HG03469 (cell line): ENCODE results near the gene YEATS2.
"Not testable (repeated sequence)": the region's sequence is repeated elsewhere in the genome, so short reads cannot be mapped to it uniquely, and the experiment has no call there.

Experiments
- ATAC-seq: cut with Tn5 transposase; IDR thresholded peaks from one replicate; pipeline ENCODE4 v1.9.1; 2021; ENCODE audit warnings: mild to moderate bottlenecking, moderate library complexity, moderate number of reproducible peaks; ENCODE audit not compliant: unreplicated experiment

YEATS2 gene

DNA sequence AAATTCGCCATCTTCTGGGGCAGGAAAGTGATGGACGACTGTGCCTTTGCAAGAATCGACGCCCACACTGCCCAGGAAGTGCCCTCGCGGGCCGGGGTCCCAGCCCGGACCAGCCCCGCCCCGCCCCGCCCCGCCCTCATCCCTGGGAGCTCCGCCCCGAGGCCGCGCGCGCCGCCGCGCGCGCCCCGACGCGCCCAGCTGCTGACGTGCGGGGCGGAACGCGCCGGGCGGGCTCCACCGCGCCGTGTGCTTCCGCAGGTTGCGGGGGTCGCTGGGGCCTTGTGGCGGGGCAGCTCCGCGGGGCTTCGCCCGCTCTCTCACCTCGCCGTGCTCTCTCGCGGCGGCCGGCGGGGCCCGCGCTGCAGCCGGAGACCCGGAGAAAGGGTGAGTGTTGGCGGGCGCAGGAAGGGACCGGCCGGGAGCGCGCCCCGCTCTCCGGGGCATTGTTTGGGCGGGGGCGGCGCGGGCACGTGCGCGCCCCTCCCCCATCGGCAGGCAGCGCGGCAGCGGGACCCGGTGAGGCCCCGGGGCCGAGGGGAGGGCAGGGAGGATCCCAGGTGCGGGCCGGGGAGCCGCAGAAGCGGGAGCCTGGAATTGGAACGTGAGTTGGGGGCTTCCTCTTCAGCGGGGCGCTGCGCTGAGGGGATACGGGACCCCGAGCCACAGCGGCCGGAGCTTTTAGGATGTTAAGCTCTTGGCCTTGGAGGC lies at the start of gene YEATS2:
YEATS2 (plus strand) TSS at position 188 of the 708 bp plus-strand sequence. CDS start 17,366 bp downstream, outside the sequence.
- peak; percentile 57 for ATAC-seq

DNA sequence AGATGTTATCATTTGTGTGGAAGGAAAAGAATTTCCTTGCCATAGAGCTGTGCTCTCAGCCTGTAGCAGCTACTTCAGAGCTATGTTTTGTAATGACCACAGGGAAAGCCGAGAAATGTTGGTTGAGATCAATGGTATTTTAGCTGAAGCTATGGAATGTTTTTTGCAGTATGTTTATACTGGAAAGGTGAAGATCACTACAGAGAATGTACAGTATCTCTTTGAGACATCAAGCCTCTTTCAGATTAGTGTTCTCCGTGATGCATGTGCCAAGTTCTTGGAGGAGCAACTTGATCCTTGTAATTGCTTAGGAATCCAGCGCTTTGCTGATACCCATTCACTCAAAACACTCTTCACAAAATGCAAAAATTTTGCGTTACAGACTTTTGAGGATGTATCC lies 47.0 kb upstream of the YEATS2 start:
- no peak for ATAC-seq

DNA sequence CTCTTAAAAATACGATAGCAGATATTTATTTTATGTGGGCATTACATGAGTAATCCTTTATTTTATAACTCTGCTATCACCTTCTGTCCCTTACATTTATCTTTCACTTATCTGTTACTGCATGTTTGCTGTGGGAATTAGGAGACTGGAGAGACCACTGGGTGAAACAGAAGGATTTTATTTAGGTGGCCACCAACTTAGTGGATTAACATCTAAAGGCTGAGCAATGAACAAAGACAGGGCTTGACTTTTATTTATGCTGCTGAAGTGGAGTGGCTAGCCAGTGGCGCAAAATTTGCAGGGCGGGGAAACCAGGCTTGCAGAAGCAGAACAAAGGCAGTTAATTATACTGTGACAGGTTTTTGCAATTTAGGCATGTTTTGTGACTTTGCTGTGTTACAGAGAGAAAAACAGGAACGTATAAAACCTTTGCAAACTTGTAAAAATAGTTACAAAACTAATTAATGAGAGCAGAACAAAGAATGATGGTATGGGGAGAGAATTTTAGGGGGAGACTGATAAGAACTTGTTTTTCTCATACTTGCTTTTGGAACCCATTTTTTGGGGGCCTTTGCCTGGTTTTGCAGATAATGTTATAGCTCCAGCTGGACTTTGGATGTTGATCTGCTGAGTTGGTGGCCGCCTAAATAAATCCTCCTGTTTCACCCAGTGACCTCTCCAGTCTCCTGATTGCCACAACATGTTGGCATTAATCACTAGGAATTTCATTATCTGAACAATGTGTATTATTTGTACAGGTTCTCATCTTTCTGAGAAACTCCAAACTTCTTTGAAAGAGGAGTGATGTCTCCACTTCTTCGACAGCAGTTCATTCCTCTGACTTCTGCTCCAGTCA lies 44.2 kb upstream of the YEATS2 start:
- no peak for ATAC-seq

DNA sequence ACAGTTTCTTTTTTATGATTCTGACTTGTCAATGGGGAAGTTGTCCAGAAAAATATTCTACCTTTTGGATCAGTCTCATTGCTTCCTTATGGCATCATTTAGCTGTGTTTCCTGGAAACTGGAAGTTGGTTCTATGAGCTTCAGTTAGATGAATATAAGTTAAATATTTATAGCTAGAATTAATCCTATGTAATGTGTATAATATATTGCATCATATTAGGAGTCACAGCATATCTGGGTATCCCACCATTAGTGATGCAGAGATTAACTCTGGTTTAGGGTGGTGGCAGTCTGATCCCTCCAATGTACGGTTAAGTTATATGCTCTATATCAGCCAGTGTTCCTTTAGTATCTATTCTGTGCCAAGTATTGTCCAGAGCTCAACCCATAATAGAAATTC lies 42.9 kb upstream of the YEATS2 start:
- no peak for ATAC-seq

DNA sequence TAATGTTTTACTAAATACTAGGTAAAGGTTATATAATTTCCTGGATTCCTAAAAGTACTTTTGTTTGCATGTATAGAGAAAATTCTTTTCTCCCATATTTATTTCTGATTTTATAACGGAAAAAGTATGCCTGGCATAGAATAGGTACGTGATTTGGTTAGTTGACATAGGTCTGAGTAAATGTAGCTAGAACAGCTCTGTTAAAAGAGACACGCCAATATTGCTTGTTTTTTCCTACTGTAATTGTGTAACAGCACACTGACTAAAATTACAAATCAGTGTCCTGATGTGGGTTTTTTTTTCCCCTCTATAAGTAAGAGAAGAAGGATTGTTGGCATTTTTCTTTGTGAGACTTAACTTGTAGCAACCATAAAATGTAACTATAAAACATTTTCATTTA lies 35.5 kb upstream of the YEATS2 start:
- no peak for ATAC-seq

DNA sequence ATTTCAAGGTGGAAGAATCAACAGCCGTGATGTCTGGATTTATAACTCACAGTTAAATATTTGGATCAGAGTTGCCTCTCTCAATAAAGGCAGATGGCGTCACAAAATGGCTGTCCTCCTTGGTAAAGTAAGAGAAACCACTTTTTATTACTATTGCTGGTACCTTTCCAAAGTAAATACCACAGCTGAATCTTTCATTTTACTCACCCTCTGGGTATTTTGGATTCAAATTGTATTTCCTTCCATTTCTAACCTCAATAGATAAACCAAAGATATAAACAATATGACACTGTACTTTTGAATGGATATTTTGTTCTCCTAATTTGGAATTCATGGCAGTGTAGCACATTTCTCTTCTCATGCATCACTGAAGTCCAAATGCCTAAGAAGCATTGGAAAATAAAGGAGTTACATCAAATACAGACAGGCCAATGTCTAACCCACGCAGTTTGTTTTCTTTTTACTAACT lies 32.6 kb upstream of the YEATS2 start:
- ATAC-seq = no peak

DNA sequence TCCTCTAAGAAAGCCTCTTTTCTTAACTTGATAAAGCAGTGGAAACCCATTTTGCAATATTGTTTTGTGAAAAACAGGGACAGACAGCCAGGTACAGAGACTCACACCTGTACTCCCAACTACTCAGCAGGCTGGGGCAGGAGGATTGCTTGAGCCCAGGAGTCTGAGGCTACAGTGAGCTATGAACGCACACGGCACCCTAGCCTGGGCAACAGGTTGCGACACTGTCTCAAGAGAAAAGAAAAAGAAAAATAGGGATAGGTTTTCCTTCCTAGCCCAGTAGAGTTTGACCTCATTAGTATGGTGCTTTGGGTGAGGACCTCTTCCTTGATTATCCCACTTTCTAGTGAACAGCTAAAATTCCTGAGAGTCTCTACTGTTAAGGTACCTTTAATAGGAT lies 17.5 kb upstream of the YEATS2 start:
- no peak for ATAC-seq

DNA sequence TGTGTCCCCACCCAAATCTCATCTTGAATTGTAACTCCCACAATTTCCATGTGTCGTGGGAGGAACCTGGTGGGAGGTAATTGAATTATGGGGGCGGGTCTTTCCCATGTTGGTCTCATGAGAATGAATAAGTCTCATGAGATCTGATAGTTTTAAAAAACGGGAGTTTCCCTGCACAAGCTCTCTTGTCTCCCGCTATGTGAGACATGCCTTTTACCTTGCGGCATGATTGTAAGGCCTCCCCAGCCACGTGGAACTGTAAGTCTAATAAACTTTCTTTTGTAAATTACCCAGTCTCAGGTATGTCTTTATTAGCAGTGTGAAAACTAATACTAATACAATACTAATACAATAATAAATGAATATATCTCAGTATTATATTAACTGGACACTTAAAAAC lies 9.9 kb upstream of the YEATS2 start:
- no peak for ATAC-seq

DNA sequence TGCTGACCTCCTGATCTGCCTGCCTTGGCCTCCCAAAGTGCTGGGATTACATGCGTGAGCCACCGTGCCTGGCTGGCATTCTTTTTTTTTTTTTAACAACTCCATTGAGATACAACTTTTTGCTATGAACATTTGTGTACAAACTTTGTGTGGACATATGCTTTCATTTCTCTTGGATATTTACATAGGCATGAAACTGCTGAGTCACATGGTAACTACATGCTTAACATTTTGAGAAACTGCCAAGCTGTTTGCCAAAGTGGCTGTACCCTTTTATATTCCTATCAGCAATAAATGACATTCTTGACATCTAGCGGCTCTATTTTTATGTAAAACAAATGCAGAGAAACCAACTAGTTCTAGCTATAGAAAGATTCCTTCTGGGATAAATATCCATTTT lies 8.7 kb upstream of the YEATS2 start:
- no peak for ATAC-seq

DNA sequence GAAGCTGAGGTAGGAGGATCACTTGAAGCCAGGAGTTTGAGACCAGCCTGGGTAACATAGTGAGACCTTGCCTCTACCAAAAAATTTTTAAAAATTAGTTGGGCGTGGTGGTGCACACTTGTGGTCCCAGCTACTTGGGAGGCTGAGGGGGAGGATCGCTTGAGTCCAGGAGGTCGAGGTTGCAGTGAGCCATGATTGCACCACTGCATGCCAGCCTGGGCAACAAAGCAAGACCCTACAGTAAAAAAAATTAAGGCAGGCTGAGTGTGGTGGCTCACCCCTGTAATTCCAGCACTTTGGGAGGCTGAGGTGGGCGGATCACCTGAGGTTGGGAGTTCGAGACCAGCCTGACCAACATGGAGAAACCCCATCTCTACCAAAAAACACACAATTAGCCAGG lies 8.0 kb upstream of the YEATS2 start:
- not testable (repeated sequence) for ATAC-seq

DNA sequence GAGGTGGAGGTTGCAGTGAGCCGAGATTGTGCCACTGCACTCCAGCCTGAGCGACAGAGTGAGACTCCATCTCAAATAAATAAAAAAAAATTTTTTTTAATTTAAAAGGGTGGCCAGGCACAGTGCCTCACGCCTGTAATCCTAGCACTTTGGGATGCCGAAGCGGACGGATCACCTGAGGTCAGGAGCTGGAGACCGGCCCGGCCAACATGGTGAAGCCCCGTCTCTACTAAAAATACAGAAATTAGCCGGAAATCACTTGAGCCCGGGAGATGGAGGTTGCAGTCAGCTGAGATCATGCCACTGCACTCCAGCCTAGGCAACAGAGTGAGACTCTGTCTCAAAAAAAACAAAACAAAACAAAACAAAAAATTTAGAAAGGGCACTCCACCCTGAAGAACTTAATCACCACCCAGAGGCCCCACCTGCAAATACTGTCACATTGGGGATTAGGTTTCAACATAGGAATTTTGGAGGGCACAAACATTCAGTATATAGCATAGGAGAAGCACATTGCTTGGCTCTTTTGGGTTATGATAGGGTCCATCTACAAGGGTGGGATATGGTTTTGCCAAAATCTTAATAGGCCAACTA lies 7.1 kb upstream of the YEATS2 start:
- no peak for ATAC-seq

DNA sequence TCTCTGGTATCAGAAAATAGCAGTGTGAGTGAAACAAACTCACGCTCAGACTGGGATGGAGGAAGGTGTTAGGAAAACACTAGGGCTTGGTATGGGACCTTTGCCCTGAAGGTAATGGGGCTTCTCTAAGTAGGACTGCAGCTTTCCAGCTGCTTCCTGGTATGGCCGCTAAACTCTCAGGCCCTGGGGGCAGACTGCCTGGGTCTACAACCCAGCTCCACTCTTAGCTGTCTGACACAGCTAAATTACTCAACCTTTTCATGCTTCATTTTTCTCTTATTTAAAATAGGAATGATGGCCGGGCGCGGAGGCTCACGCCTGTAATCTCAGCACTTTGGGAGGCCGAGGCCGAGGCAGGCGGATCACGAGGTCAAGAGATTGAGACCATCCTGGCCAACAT lies 5.2 kb upstream of the YEATS2 start:
- no peak for ATAC-seq

DNA sequence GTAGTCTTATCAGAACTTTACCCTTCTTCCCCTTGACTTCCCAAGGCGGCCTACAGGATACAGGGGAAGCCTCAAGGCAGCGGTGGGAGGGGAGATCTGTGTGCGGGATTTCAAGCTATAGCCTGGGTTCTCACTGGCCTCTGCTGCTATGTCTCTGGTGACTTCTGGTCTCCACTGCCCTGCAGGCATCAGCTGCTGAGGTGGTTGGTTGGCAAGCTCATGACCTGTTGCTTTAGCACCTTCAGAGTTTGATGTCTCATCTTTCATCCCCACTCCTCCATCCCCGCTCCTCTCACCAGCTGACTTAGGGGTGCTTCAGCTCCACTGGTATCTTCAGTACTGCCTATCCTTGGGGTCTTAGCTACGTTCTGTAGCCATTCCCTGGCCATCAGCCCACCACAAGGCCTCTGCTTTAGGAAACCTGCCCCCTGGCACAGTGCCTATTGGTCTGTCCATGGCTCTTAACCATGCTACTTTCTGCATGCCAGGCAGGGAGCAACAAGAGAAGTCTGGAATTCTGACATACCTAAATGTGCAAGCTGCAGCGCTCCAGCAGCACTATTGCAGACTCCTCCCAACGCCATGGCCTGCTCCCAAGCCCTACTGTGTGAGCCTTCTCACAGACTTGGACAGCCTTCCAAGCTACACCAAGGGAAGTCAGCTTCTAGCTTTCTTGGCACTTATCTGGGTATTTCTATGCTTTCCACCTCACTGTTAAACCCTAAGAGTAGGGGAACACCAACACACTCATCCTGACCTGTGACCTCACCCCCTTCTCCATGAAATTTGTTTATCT lies 1.8 kb upstream of the YEATS2 start:
- no peak for ATAC-seq

DNA sequence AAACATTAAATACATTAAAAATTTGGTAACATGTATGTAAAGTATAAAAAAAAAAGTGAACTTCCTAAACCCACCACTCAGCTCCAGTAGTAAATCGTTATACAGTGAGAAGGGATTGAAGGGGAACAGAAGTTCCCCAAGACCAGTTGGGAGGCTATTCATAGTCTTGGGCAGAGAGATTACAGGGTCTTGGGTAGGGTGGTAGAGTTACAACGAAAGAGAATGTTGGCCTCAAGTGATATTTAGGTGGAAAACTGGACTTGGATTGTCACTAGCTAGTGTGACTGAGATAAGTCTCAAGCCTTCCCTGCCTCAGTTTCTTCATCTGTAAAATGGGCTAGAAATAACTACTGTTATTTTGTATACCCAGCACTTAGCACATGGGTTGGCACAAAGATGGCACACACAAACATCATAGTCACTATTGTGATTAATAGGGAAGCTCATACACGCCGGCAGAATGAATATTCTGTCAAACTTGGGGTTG lies 431 bp upstream of the YEATS2 start:
- ATAC-seq = peak; percentile 2

DNA sequence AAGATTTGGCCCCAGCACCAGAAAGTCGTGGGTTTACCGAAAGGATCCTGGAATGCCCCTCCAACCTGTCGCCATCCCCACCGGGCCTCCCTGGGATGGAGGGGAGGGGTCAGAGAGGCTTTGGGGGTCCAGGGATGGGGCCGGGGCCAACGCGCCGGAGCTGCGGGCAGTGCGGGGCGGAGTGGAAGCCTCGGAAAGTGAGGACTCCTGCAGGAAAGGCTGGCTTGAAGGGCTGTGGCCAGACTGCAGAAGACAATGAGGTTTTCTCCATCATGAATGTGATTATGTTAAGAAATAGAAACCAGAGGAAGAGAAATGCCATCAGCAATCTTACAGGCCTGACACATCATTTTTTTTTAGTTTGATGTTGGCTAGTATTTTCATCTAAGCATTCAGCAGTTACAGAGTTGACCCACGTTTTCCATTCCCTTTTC lies 738 bp downstream of the YEATS2 start:
- no peak for ATAC-seq

DNA sequence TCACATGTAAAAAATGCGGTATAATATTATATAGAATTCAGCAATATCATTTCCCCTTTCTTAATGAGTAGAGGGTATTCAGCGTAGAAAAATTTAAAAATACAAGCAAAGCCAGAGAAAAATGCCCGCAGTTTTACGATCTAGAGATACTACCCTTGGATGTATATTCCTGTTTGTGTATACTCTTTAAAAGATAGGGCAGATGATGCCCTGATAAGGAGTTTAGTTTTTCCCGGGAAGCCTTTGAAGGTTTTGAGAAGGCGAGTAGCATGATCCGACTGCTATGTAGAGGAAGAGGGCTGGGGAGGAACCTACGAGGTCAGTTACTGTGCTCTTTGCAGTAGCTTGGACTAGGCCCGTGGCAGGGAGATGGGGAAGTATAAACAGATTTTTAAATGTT lies 1.2 kb downstream of the YEATS2 start:
- ATAC-seq = no peak

DNA sequence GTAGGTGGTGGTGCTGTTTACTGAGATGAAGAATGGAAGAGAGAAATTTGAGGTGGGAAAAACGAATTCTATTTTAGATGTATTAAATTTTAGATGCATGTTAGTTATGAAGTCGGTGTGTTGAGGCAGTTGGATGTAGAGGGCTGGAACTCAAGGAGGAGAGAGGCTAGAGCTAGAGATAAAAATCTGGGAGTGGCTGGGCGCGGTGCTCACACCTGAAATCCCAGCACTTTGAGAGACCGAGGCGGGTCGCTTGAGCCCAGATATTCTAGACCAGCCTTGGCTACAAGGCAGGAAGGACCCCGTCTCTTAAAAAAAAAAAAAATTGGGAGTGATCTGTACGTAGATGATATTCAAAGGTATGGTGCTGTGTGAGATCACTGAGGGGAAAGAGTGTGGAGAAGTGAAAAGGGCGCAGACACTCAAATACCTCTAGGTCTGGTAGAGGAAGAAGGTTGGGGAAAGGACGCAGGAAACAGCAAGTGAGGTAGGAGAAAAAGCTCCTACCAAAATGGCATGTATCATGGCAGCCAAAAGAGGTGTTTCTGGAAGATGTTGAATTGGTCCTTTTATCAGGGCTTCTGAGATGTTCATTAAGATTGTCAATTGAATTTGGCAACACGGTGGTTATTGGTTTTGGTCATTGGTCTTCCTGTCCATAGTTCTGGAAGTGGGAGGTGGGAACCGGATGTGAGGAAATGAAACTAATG lies 1.8 kb downstream of the YEATS2 start:
- no peak for ATAC-seq

DNA sequence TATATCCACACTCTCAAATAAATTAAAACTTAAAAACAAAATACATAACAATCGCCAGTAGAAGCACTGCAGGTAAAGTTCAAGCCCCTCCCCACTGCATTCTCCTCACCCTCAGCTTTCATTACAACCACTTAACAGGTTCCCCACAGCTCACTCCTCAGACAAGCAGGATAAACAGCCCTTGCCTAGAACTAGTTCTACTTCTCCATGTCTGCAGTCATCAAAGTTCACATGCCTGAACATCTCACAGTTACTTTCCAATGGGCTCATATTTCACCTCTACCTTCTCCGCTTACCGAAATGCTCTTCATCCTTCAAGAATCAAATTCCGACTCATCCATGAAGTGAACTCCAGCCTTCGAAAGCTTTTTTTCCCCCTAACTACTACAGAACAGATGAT lies 4.1 kb downstream of the YEATS2 start:
- ATAC-seq = no peak

DNA sequence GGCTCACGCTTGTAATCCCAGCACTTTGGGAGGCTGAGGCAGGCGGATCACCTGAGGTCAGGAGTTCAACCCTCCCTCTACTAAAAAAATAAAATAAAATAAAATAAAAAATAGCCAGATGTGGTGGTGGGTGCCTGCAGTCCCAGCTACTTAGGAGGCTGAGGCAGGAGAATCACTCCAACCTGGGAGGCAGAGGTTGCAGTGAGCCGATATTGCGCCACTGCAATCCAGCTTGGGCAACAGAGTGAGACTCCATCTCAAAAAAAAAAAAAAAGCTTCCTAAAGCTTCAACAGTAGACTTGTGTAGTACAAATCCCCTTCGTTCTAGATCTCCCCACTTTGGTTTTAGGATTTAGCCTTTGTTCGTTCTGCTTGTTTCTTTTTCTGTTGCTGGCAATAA lies 6.3 kb downstream of the YEATS2 start:
- not testable (repeated sequence) for ATAC-seq

DNA sequence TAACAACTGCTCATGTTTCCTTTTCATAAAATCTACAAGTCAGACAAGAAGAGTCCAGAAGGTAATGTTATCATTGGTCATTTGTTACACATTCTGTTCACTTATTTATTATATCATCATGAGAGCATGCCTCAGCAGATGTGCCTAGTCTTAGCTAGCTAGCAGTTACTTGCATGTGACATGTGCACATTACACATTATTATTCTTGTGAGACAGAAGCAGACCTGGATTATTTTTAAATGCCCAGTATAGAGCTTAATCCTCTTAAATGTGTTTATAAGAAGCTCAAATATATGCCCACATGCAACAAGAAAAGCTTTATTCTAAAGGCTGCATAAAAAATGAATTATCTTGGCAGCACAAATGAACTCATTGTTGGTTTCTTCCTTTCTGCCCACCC lies 12.6 kb downstream of the YEATS2 start:
- no peak for ATAC-seq
